DOHH2 (cell line): ENCODE results near the gene UNC119B.

Source experiments
- H3F3A ChIP-seq: fragments of 200-600 bp; sonication (generic), shearing (Covaris generic); 2 replicates; pipeline ENCODE4 v1.6.0; 2016; ENCODE audit warnings: antibody characterized with exemption, mild to moderate bottlenecking; ENCODE audit not compliant: control insufficient read depth, insufficient read depth
- H3K27ac ChIP-seq: fragments of 200-600 bp; sonication (generic); 2 replicates; pipeline ENCODE4 v1.5.1; 2014; ENCODE audit warnings: low read depth, mild to moderate bottlenecking, low read length, moderate library complexity
- H3K27me3 ChIP-seq: fragments of 200-600 bp; sonication (generic); 2 replicates; pipeline ENCODE4 v1.6.1; 2014; ENCODE audit warnings: mild to moderate bottlenecking, low read length, mixed read lengths; ENCODE audit not compliant: control insufficient read depth
- H3K36me3 ChIP-seq: fragments of 200-600 bp; sonication (generic); 2 replicates; pipeline ENCODE4 v1.6.1; 2014; ENCODE audit warnings: mild to moderate bottlenecking, low read length, moderate library complexity, mixed read lengths; ENCODE audit not compliant: control insufficient read depth
- H3K4me1 ChIP-seq: fragments of 200-600 bp; sonication (generic); 2 replicates; pipeline ENCODE4 v1.6.1; 2014; ENCODE audit warnings: mild to moderate bottlenecking, low read length, mixed read lengths; ENCODE audit not compliant: control insufficient read depth
- H3K4me2 ChIP-seq: fragments of 200-600 bp; sonication (generic); 2 replicates; pipeline ENCODE4 v1.6.0; 2014; ENCODE audit warnings: mild to moderate bottlenecking, low read length, moderate library complexity
- H3K4me3 ChIP-seq: fragments of 200-600 bp; sonication (generic); 2 replicates; pipeline ENCODE4 v1.5.1; 2014; ENCODE audit warnings: mild to moderate bottlenecking, low read length, mixed read lengths
- H3K79me2 ChIP-seq: fragments of 200-600 bp; sonication (generic); 2 replicates; pipeline ENCODE4 v1.6.1; 2014; ENCODE audit warnings: mild to moderate bottlenecking, low read length, mixed read lengths; ENCODE audit not compliant: control insufficient read depth
- H3K9me2 ChIP-seq: fragments of 200-600 bp; sonication (generic); replicated peaks from 2 replicates; pipeline ENCODE4 v1.6.1; 2014; ENCODE audit warnings: mild to moderate bottlenecking, low read length, mixed read lengths; ENCODE audit not compliant: control insufficient read depth
- H3K9me3 ChIP-seq: fragments of 200-600 bp; sonication (generic); 2 replicates; pipeline ENCODE4 v1.6.1; 2014; ENCODE audit warnings: antibody characterized with exemption, low read length, mixed read lengths; ENCODE audit not compliant: control insufficient read depth, insufficient read depth
- H4K20me1 ChIP-seq: fragments of 200-600 bp; sonication (generic); 2 replicates; pipeline ENCODE4 v1.6.0; 2014; ENCODE audit warnings: low read depth, mild to moderate bottlenecking, antibody characterized with exemption, low read length, moderate library complexity; ENCODE audit not compliant: control insufficient read depth, insufficient read depth
- EZH2phosphoT487 ChIP-seq: fragments of 200-600 bp; sonication (generic); IDR thresholded peaks from 2 replicates; pipeline ENCODE4 v1.6.1; 2017; ENCODE audit warnings: borderline replicate concordance, mild to moderate bottlenecking, antibody characterized with exemption, low read length, moderate library complexity, mixed read lengths
- TF ChIP-seq, protein P1 (sequence below): fragments of 200-600 bp; sonication (generic); IDR thresholded peaks from one replicate; pipeline ENCODE4 v1.5.1; 2014; ENCODE audit warnings: antibody characterized with exemption, mild to moderate bottlenecking, low read depth, low read length; ENCODE audit not compliant: poor library complexity, severe bottlenecking

The UNC119B gene

DNA sequence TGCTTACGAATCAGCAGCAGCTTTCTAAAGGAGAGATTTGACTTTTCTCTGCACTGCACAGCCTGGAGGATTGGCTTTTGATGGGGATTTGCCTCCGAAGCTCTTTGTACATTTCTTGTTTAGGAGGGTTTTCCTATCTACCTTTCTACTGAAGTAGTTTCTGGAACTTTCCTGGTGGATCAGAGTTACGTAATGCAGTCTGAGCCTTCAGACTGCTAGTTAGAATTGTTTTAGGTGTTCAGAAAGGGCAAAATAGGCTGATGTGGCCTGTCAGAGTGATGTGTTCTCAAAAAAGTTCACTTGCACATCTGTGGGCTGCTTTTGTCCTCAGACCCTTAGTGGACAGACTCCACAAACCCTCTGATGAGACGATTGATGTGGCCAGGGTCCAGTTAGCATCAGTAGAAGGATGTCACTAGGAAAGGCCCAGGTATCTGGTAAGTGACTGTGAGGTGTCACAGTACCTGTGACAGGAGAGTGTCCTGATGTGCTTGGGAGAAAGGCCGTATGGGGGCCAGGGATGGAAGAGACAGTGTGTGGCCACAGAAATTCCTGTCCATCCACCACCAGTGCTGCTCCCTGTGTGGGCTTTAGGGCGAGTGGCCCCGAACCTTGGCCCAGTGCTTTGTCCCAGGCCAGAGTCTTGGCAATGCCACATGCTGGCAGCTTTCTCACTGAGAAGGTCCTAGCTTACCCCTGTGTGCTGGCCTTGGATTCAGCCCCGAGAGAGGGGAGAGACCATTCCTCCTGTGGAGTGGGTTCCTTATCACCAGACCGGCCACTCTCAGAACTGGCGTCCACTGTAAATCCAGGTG lies 10.9 kb downstream of the UNC119B start:
- Histone ChIP-seq H3K9me3 (no peaks in the 10 kb centered on the region), H3K27ac (no peak overlapping the region), H3K4me1 (peaks cover 34% of the 10 kb centered on the region), H4K20me1 (peaks cover 12% of the 10 kb centered on the region), H3K36me3 (peaks cover 73% of the 10 kb centered on the region), H3K9me2 (no peaks in the 10 kb centered on the region), H3K4me2 (peak overlapping the region; percentile 46), H3K79me2 (no peaks in the 10 kb centered on the region), H3F3A (no peaks in the 10 kb centered on the region), H3K27me3 (no peaks in the 10 kb centered on the region), H3K4me3 (0 out of 2 replicates have a peak overlapping the region, but pooled peaks have one; percentile 13)
- TF ChIP-seq, protein P1, sequence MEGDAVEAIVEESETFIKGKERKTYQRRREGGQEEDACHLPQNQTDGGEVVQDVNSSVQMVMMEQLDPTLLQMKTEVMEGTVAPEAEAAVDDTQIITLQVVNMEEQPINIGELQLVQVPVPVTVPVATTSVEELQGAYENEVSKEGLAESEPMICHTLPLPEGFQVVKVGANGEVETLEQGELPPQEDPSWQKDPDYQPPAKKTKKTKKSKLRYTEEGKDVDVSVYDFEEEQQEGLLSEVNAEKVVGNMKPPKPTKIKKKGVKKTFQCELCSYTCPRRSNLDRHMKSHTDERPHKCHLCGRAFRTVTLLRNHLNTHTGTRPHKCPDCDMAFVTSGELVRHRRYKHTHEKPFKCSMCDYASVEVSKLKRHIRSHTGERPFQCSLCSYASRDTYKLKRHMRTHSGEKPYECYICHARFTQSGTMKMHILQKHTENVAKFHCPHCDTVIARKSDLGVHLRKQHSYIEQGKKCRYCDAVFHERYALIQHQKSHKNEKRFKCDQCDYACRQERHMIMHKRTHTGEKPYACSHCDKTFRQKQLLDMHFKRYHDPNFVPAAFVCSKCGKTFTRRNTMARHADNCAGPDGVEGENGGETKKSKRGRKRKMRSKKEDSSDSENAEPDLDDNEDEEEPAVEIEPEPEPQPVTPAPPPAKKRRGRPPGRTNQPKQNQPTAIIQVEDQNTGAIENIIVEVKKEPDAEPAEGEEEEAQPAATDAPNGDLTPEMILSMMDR = no peak
- TF ChIP-seq EZH2phosphoT487 = no peak

DNA sequence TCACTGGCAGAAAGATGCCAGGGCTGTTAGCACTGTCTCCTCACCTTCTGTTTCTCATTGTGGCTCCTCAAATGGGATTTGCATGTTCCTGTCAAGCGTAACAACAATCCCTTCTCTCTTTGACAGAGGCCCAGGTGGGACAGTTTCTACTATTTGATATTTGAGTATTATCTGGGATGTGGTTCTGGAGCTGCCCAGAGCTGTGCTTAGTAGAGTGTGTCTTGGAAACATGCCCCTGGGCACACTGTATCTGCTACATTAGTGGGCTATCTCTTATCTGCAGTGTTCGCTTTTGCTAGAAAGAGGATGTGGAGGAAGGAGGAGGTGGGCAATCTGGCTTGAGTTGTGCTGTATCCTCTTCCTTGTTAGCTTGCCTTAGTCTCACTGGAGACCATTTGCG lies 11.6 kb downstream of the UNC119B start:
- TF ChIP-seq EZH2phosphoT487 = no peak
- TF ChIP-seq, protein P1 = no peak
- H3K4me1 ChIP-seq = peaks cover 37% of the 10 kb centered on the region
- H3F3A ChIP-seq = no peaks in the 10 kb centered on the region
- no peaks in the 10 kb centered on the region for H3K9me2 ChIP-seq
- H3K4me3 ChIP-seq = peak overlapping the region; percentile 13
- H3K79me2 ChIP-seq = no peaks in the 10 kb centered on the region
- no peaks in the 10 kb centered on the region for H3K9me3 ChIP-seq
- peaks cover 12% of the 10 kb centered on the region for H4K20me1 ChIP-seq
- H3K27me3 ChIP-seq = no peaks in the 10 kb centered on the region
- H3K36me3 ChIP-seq = peaks cover 66% of the 10 kb centered on the region
- H3K27ac ChIP-seq = no peak overlapping the region
- peak overlapping the region; percentile 46 for H3K4me2 ChIP-seq

DNA sequence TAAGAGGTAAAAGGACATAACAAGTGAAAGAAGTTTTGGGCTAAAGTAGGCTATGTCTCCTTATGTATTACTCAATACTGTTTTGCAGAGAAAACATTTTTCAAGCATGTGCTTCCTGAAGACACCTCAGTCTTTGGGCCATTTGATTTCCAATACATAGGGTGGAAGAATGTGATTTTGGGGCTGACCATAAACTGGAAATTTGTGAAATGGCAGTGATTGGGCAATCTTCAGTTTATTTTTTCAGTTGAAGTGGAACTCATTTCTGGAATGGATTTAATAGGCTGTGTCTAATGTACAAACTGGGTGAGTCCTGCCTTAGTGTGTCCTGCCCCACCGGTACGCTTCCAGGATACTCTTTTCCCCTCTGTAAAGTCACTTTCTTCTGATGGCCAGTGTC lies 12.5 kb downstream of the UNC119B start:
- Histone ChIP-seq H3F3A (no peaks in the 10 kb centered on the region), H3K4me3 (no peak overlapping the region), H3K4me1 (peaks cover 37% of the 10 kb centered on the region), H3K36me3 (peaks cover 66% of the 10 kb centered on the region), H3K27me3 (no peaks in the 10 kb centered on the region), H4K20me1 (peaks cover 12% of the 10 kb centered on the region), H3K4me2 (no peak overlapping the region), H3K9me2 (no peaks in the 10 kb centered on the region), H3K79me2 (no peaks in the 10 kb centered on the region), H3K9me3 (no peaks in the 10 kb centered on the region), H3K27ac (no peak overlapping the region)
- no peak for TF ChIP-seq EZH2phosphoT487

DNA sequence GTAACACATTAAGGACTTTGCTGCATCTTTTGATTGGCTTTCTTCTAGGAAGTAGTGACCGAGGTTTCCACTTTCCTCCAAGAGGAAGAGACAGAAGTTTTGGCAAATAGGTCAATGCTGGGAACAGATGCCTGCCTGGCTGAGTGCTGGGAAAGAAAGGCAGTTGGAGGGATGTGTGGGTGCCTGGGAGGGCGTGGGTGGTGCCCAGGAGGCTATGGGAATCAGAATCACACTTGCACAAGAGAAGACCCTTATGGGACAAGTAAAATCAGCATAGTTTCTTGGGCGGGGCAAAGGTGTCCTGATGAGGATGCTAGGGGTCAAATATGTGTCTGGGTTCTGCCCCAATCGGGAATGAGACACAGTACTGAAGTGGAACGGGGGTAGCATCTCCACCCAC lies 14.5 kb downstream of the UNC119B start:
- Histone ChIP-seq H4K20me1 (peaks cover 12% of the 10 kb centered on the region), H3K4me2 (peak overlapping the region; percentile 81; the same call in 1 of the 2 replicates), H3K27ac (no peak overlapping the region), H3K36me3 (peaks cover 49% of the 10 kb centered on the region), H3K27me3 (no peaks in the 10 kb centered on the region), H3F3A (no peaks in the 10 kb centered on the region), H3K4me3 (no peak overlapping the region), H3K9me2 (no peaks in the 10 kb centered on the region), H3K9me3 (no peaks in the 10 kb centered on the region), H3K4me1 (peaks cover 37% of the 10 kb centered on the region), H3K79me2 (no peaks in the 10 kb centered on the region)
- TF ChIP-seq EZH2phosphoT487 = no peak
- TF ChIP-seq, protein P1 = no peak
